ENCODE data around the gene ZNF182.
"Not testable (repeated sequence)": the region's sequence is repeated elsewhere in the genome, so short reads cannot be mapped to it uniquely, and the experiment has no call there.

The ZNF182 gene

GRCh38 chrX:48003758-48004457 is at the start of gene ZNF182:
TSS of gene ZNF182 (minus strand) at chrX:48003989. CDS start at chrX:48002609, 1,380 bp downstream.
- DNase-seq (ENCODE audit: low spot score), result peak; percentile 84

DNA sequence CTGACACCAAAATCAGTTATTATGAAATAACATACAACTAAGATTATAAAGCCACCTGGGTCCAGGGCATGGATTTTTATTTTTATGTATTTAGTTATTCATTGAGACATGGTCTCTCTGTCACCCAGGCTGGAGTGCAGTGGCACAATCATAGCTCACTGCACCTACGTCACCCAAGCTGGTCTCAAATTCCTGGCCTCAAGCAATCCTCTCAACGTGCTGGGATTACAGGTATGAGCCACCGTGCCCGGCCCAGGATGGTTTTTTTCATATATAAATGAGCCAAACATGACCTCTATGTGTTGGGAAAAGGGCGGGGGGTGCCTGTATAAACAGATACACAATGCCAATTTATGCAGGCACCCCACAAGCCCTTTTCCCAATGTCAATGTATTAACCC is 43.1 kb upstream of the ZNF182 start:
- no peak for DNase-seq (ENCODE audit: low spot score)

- no peak for DNase-seq (ENCODE audit: low spot score)
These were observed 41.9 kb upstream of the ZNF182 start for GRCh38 chrX:48045410-48046311.

DNA sequence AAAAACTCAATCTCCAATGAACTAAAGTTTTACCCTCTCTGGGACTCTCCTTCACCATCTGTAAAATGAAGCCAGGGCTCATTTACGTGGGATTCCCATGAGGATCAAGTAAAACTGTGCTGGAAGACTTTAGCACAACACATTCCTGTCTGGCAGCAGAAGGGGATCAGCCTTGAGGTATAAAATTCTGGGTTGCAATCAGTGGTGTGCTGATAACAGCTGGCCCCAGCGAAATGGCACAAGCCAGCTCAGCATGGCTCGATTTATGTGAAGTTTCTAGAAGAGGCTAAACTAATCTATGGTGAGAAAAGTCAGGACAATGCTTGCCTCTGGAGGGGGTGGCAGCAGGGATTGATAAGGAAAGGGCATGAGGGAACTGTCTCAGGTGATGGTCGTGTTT is 39.3 kb upstream of the ZNF182 start:
- DNase-seq (ENCODE audit: low spot score), result no peak

GRCh38 chrX:48035891-48036290 is 32.1 kb upstream of the ZNF182 start:
- no peak for DNase-seq (ENCODE audit: low spot score)

- DNase-seq (ENCODE audit: low spot score), result not testable (repeated sequence)
These were observed 26.9 kb upstream of the ZNF182 start for GRCh38 chrX:48030641-48031173.

DNA sequence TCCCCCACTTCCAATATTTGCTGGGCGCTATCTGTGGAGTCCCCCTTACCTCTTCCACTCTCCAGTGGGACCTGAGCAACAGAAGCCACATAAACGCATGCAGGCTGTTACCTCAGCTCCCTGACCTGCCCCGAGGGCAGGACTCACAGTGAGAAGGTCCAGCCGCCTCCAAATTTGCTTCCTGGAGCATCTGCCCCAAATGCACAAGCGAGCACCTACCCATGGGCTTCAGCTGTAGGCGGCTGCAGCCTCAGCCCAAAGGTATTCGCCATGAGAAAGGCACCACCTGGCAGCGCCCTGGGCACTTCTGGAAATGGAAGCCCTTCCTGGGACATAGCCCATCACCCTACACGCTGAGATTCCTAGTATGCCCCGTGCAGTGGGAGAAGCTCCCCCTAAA is 26.4 kb upstream of the ZNF182 start:
- no peak for DNase-seq (ENCODE audit: low spot score)

DNA sequence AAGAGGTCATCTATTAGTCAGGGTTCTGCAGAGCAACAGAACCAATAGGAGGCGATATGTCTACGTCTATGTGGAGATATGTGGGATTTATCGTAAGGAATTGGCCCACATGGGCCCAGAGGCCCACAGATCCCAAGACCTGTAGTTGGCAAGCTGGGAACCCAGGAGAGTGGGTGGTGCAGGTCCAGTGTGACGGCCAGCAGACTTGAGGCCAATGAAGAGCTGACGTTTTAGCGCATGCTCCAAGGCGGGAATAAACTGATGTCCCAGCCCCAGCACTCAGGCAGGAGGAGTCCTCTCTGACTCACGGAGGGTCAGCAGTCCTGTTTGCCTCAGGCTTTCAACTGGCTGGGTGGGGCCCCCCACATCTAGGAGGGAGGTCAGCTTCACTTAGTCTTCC is 24.3 kb upstream of the ZNF182 start:
- DNase-seq (ENCODE audit: low spot score), result no peak

- DNase-seq (ENCODE audit: low spot score), result not testable (repeated sequence)
These were observed 23.8 kb upstream of the ZNF182 start for GRCh38 chrX:48027545-48027944.

GRCh38 chrX:48025561-48025960 is 21.8 kb upstream of the ZNF182 start:
- DNase-seq (ENCODE audit: low spot score), result peak; percentile 68

DNA sequence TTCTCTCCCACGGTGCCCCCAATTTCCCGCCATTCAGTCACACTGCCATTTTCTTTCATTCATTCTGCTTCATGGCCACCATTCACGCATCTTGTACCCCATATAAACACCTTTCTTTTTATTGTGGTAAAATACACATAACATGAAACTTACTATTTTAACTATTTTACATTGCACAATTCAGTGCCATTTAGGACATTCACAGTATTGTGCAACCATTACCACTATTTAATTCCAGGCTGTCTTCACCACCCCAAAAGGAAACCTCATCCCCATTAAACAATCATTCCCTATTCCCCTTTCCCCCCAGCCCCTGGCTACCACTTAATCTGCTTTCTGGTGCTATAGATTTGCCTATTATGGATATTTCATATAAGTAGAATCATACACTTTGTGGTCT is 18.9 kb upstream of the ZNF182 start:
- no peak for DNase-seq (ENCODE audit: low spot score)

DNA sequence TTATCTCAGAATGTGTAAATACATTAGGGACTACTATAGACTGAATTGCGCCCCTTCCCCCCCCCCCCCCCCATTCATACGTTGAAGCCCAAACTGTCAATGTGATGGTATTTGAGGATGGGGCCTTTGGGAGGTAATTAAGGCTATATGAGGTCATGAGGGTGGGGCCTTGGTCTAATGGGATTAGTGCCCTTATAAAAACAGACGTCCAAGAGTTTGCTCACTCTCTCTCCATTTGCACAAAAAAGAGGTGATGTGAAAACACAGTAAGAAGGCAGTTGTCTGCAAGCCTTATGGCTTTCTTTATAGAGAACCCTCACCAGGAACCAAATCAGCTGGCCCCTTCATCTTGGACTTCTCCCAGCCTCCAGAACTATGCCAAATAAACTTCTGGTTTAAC is 18.3 kb upstream of the ZNF182 start:
- DNase-seq (ENCODE audit: low spot score), result no peak

- peak; percentile 68 for DNase-seq (ENCODE audit: low spot score)
These were observed 17.5 kb upstream of the ZNF182 start for GRCh38 chrX:48021026-48021900.

DNA sequence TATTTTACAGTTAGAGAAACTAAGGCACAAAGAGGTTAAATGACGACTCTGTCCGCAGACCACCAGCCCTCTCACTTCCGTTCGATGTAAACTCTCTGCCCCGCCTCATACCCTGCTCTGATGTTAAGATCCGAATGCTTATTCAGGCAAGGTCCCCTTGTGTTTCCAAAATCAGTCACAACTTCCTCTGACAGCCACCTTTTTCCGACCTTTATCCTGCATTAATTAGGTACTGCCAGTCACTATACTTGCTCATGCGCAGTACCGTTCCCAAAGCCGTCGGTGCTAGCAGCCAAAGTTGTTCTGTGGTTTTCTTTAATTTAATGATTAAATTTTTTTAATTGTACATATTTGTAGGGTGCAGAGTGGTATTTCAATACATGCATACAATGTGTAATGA is 16.7 kb upstream of the ZNF182 start:
- not testable (repeated sequence) for DNase-seq (ENCODE audit: low spot score)

GRCh38 chrX:48019892-48020291 is 16.1 kb upstream of the ZNF182 start:
- not testable (repeated sequence) for DNase-seq (ENCODE audit: low spot score)

- DNase-seq (ENCODE audit: low spot score), result not testable (repeated sequence)
These were observed 13.0 kb upstream of the ZNF182 start for GRCh38 chrX:48016583-48017310.

- not testable (repeated sequence) for DNase-seq (ENCODE audit: low spot score)
These were observed 5.7 kb upstream of the ZNF182 start for GRCh38 chrX:48009445-48009960.

- not testable (repeated sequence) for DNase-seq (ENCODE audit: low spot score)
These were observed 2.9 kb upstream of the ZNF182 start, which contains the start of gene SPACA5 for GRCh38 chrX:48006688-48007087. TSS of gene SPACA5 (plus strand) at chrX:48006988. CDS start at chrX:48007803, 815 bp downstream.

- DNase-seq (ENCODE audit: low spot score), result no peak
These were observed 427 bp downstream of the ZNF182 start for GRCh38 chrX:48003367-48003757.

- no peak for DNase-seq (ENCODE audit: low spot score)
These were observed 860 bp downstream of the ZNF182 start for GRCh38 chrX:48002929-48003328.

DNA sequence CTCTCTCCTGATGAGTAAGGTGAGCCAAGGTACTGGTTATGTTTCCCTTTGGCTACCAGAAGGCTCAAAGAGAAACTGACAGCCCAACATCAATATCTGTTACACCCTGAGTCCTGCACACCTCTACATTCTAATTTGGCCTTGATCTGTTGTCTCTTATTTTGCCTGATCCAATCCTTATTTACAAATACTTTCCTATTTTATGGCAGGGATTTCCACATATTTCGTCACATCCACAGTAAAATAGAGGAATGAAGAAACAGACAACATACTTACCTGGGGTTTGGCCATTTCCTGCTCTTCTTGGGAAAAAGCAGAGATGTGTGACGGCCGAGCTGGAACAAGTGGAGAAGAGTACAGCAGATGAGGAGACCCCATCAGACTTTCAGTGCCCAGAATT is 1.5 kb downstream of the ZNF182 start:
- DNase-seq (ENCODE audit: low spot score), result no peak

All from hematopoietic multipotent progenitor cell treated with erythropoietin and hydrocortisone succinate and interleukin-3 and kit ligand, for 15 days (in vitro differentiated cells).